HPDE6-E6E7 (cell line): ENCODE data around the gene C5orf58.

ENCODE experiments used
- DNase-seq: peaks from one replicate; pipeline ENCODE4 v3.0.0; 2011; ENCODE audit warnings: missing footprints; ENCODE audit errors: extremely low spot score

The C5orf58 gene

DNA sequence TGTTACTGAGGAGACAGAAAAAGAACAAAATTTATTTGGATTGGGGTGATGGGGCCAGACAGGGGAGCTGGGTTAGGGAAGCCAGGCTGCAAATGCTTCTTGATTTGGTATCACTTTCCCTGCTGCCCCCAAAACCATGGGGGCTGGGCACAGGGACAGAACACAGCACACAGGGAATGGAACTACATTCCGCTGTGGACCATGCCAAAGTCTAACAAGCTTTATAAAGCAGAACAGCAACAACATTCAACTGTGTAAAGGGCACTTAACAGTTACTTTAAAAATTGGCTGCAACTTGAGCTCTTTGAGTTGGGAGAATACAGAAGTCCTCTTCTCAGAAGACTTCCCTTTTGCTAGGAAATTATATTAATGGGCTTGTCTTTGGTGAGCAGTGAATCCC is 23.8 kb downstream of the C5orf58 start:
- DNase-seq, result no peak

DNA sequence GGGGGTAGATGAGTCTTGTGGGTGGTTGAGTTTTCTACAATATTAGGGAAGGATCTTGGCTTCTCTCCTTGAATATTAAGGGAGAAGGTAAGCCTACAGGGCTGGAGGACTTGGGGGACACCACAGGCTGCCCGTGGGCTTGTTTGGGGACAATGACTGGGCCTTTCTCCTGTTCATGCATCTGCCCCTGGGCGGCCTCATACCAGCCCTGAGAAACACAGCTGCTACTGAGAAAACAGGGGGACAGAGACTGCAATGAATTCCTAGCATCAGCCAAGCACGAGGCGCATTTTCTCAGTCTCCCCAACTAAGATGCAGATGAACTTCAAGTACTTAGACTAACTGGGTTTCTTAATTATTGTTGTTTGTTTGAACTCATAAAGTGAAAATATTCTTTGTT is 24.6 kb downstream of the C5orf58 start:
- no peak for DNase-seq

DNA sequence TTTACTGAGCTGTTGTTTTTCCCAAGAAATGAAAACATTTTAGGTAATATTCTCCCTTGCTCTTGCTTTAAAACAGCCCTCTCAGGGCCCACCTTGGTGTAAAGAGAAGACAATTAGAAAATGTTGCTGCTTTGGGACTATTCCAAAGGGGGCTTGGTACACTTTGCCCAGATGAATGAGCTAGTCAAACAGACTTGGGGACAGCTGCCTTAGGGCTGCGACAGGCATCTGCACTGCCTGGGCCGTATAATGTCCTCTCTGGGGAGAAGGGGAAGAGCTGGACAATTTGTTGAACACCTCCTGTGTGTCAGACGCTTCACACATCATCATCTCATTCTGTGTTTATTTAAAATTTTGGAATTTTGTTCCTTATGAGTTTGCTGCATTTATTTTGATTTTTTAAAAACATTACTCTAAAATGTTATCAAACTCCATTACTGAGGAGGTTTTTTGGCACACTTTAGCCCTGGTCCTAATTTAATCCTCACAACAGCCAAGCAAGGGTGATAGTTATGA is 28.8 kb downstream of the C5orf58 start:
- no peak for DNase-seq

DNA sequence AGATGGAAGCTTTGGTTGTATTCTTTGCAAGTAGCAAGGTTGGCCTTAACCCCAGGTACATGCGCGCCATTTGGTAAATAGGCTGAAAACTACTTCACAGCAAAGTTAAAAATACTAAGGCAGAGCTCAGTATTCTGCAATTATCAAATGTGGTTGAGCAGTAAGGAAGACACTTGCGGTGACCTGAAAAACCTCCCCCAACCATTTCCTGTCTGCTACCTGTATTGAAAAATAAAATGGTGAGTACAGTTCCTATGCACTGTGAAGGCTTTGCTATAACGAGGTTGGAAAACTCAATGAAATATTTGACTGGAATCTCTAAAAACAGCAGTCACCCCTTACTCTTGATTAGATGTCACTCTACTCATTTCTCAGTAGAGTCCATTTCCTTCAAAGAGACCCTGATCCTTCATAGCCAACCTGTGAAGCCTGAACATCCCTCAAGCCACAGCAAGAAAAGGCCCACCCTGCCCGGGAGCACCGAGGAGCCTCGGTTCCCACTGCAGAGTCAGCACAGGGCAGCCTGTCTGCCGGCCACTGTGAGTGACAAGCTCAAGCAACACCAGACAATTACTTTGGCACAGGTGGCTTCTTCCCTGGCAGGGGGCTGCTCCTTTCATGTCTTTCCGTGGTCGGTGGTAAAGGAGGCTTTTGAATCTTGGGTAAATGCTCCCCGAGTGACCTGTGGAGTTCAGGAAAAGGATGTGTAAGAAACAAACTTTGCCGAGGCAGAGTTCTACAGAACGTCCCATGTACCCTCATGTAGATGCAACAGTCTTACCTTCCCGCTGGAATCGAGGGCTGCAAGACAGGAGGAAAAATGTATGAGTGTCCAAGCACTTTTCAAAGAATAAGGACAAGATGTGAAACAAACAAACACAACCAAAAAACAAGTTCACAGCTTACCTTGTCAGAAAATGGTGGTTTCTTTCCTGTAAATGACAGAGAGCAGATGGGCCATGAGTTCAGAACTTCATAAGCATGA is 29.6 kb downstream of the C5orf58 start:
- DNase-seq, result no peak

DNA sequence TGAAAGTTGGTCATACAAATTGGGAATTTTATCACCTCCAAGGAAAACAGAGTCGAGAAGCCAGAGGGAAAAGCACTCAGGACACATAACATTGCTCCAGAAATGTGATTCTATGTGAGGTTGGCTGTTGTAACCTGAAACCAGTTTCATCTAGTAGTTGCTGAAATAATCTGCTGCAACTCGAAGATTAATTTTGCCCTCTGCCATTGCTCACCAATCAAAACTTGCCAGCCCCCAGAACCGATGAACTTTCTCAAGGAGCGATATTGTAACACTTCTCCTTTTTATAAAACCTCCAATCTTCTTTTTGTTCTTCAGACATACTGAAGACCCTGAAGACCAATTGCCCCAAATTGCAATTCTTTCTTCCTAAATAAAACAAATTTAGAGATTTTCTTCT is 31.1 kb downstream of the C5orf58 start:
- DNase-seq, result no peak

DNA sequence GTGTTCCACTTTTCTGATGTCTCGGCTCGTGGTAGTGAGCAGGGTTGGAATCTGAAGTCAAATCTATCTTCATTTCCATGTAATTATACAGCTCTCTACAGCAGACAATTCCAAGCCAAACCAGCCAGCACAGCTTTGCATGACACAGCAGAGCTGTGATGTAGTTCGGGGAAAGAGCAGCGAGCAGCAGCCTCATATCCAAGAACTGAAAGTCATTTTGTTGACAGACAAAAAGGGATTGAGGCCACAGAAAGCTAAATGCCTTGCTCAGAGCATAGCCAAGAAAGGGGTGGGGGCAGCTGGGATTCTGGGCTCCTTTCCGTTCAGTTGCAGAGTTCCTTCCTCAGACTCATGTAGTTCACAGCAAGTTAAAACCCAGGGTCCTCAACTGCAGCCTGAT is 32.7 kb downstream of the C5orf58 start:
- no peak for DNase-seq

DNA sequence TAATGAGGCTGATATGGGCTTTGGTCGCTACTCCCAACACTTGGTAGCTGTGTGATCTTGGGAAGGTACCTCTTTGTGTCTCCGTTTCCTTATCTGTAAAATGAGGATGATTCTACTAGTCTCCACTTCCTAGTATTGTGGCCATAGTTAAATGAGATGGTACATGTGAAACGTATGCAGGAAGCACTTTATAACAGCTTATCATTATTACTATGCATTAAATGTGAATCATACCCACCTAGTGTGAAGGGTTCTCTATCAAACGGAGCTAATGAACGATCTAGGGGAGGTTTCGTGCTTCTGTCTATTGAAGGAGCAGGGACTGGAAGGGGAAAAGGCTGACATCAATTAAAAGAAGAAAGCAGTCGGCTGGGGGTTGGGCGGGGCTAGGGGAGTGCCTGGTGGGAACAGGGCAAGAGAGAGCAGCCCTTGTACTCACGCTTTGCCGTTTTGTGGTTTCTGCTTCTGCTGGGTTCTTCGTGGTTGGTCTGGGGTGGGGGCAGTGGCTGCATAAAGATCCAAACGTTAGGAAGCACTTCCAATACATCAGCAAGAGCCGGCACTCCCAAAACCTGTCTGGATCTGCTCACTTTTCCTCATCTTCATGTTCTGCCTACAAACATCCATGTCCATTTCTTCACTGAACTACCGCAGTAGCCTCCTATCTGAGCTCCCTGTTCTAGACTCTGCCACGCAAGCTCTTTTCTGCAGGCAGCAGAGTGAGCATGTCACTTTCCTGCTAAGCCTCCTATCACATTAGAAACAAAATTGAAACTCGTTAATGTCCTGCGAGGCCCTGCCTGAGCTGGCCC is 34.0 kb downstream of the C5orf58 start:
- no peak for DNase-seq

DNA sequence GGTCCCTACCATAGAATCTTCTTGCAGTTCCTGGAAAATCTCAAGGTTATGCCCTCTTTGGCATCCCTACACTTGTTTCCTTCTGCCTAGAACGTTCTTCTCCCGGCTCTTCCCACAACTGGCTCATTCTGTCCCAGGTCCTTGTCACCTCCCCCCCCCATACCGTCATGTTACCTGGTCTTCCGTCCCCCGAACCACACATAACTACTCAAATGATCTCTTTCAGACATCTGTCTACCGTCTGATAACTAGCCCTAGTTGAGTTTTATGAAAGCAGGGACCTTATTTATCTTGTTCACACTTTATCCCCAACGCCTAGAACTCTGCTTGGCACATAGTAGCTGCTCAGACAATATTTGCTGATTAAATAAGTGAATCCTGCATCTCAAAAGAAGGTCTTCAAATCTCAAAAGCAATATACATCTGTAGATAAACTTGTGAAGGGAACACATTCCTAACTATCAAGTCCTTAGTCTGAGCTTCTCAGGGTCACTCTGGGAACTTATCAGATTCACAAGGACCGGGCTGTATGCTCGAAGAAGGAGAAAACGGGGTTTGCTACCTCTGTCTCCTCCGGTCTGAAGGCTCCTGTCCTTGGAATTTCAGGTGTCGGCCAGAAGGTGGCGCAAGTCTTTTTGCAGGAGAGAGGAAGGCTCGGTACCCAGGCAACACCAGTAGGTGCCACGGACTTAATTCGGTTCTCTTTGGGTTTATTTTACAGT is 34.8 kb downstream of the C5orf58 start:
- peak; percentile 60 for DNase-seq

DNA sequence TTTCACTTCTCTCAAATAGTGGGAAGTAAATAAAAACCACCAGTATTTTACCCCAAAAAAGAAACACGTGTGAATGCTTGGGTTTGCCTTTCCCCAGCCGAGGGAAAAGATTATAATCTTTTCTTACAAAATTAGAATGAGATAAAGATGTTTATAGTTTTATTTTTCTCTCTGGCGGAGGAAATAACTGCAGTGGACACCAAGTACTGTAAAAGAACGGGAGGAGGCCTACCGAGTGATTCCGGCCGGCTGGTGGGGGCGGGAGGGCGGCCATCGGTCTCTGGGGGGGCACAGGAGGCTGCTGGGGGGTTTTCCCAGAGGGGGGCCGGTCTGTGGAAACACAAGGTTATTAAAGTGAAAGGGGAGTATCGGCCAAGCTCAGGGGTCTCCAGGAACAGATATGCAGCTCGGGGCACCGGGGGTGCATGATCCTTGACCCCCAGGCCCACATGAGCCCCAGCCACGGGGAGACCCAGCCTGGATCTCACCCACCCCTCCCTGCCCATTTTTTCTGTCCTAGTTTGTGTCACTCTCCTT is 35.4 kb downstream of the C5orf58 start:
- DNase-seq, result no peak

DNA sequence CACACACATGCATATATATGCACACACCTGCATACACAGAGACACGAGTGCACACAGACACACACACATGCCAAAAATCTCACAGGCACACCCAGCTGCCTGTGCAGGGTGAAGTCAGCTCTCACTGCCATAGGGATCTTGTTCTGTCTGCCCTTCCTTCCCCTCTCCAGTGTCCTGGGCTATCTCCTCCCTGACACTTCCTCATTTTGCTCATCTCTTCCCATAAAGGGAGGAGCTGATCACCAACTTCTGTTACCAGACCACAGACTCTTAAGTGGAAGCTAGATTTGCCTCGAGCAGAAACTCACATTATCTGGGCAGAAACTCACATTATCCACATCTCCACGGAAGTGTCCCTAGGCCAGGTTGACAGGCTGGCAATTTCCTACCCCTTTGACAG is 36.1 kb downstream of the C5orf58 start:
- no peak for DNase-seq

DNA sequence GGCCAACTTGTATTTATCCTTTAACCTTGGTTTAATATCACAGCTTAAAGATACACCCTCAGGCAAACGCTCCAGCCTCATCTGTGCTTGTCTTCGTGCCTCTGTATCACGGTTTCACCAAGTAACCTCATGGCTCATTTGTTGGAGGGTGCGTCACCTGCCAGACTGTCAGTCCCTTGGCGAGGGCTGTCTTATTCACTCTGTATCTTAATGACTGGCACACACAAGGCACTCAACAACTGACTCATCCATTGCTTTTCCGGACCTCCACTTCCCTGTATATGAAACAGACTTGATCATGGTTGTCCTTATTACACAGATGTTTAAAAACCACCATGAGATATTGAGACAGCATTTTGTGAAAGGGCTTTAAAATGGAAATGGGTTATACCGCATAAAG is 36.8 kb downstream of the C5orf58 start:
- DNase-seq, result no peak

DNA sequence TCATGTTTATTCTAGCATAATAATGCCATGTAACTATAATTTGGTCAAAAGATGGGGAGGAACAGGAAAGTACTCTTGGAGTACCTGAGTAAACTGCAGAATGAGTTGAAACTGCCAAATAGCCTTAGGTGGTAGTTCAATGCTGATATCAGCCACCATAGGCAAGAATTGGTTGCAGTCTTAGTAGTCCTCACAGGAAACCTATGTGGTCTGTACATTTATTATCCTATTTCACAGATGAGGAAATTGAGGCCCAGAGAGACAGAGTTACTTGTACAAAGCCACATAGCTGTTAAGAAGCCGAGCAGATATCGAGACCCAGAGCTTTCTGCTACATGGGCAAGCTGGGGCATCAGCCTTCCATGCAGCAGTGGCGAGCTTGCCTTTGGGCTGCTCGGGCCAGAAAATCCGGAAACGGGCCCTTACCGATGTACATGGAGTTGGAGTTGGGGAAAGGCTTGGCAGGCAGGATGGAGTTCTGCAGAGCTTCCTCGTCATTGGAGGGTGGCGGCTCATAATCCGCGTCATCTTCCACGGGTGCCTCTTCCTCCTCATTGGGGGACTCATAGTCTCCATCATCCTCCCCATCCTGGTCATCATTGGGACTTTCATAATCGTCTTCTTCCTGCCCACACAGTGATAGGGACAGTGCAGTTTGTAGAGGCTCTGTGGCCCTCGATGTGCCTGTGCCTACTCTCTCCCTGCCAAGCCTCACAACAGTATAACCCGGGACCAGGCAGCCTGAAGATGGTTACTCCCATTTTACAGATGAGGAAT is 37.7 kb downstream of the C5orf58 start:
- DNase-seq, result no peak

DNA sequence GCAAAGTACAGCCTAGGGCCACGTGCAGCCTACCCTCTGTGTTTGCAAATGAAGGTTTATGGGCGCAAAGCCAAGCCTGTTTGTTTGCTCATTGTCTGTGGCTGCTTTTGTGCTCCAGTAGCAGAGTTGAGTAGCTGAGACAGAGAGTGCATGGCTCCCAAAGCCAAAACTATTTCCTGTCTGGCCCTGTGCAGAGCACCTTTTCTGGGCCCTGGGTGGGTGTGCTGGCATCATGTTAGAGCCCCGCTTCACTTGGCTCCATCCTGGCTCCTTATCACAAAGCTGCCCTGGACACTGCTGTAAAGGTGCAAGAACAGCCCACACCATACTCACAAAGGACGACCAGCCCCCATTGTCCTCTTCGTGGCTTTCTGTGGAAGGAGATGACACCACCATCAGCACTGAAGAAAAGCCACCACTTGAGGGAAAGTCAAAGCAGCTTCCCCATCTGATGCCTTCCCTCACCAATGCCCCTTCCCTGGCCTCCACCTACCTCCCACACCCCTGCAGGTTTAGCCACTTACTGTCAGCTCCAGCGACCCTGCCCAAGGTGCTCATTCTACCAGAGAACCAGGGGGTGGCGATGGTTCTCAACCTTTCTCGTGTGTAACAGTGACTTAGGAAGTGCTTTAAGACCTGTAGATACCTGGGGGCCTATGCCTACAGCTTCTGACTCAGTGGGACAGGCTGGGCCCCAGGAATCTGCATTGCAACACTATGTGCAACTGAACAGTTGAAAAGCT is 41.4 kb downstream of the C5orf58 start:
- DNase-seq, result no peak

DNA sequence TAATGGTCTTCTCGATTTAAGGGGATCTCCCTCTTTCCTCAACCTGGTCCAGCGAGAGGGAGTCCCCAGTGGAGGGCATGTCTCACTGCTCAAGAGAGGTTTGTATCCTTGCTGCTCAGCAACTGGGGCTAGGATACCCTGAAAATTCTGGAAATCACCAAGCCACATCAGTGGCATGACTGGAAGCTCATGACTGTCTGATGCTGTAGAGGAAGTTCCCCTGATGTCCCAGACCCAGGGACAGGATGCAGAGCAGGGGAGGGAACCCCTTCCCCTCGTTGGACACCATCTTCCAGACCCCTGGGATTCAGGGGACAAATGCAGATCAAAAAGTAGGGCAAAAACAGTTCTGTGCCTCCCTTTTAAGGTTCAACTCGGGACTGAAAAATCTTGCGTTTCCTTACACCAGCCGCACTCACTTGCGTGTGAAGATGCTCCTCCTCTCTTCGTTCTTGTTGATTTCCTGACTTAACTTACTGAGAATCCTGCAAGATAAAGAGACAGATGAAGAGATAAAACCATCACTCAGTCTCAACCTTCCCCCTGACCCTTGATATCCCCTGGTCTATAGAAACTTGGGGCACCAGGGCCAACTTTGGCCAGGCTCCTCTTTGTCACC is 42.7 kb downstream of the C5orf58 start:
- DNase-seq, result no peak

DNA sequence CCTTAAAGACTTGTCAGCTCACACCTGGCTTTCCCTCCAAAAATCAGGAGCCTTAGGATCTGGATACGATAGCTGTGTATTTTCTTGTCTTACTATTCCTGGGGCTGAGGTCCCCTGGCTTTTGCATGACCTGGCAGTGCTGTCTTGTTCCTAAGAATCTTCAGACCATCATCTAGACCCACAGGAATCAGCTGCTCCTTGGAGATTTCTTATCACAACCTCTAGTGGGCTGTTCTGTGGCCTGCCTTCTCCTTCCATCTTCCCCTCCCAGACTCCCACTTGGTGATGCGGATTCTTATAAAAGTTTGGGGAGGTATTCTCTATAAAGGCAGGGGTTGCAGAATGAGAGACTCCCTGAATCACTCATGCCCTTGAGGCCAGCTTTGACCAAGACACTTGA is 43.4 kb downstream of the C5orf58 start:
- no peak for DNase-seq

DNA sequence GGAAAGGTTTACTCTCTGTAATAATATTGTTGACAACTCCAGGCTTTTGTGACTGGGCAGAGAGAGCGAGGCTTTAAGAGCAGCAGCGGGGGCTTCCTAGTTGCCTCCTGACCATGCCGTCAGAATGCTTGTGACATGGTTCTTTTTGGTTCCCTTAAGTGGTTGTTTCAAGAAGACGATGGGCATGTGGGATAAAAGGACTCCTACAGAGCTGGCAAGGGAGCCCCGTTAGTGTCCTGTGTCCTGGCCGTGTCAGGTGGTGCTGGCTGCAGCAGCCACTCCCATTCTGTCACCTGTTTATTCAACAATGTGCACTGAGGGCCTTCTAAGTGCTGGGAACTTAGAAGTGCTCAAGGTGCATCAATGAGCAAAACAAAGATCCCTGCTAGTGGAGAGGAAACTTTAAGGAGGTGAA is 45.1 kb downstream of the C5orf58 start:
- no peak for DNase-seq

DNA sequence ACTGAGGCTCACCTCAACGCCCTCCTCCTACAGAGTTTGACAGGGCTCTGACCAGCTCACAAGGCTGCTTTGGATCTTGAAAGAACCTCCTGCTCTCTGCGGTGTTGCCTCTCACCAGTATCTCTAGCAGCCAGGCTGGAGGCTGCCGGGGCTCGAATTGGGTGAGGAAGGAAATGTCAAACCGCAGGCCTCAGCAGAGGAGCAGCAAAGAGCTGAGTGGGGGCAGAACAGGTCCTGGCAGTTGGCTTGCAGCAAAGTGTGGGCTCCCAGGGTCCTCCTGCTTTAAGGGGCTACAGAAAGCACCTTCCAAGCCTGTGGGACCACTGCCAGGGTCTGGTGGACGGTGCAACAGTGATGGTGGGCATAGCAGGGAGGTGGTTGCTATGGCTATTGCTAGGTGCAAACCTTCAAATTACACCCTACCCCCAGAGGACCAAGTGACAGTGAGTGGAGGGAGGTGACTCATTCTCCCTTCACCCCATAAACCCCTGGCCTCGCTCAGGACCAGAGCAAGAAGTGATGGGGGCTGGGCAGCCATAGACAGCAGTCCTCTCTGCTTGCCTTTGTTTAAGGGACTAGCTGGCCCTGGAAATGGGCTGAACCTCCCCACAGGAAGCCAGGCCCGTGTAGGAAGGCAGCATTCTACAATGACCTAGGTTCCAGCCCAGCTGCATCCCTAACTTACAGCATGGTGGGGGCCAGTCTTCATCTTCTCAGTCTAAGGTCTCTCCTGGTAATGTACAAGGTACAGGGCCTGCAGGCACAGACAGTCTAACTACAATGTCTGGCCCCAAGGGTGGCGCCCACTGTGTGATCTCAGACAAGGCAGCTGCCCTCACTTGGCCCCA is 46.0 kb downstream of the C5orf58 start:
- DNase-seq, result no peak

DNA sequence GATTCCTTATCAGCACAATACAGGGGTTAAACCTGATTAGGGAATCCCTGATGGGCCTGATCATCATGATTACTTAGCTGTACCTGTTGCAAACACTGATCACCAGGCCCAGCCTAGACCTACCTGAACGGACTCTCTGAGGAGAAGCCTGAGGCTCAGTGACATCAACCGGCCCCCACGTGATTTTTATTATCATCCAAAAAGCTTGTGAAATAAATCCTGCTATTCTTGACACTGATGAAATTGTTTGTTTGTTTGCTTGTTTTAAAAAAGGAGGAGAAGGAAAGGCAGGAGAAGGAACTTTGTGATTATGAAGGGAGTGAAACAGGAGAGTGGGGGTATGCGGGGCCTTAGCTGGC is 46.7 kb downstream of the C5orf58 start:
- DNase-seq, result no peak

DNA sequence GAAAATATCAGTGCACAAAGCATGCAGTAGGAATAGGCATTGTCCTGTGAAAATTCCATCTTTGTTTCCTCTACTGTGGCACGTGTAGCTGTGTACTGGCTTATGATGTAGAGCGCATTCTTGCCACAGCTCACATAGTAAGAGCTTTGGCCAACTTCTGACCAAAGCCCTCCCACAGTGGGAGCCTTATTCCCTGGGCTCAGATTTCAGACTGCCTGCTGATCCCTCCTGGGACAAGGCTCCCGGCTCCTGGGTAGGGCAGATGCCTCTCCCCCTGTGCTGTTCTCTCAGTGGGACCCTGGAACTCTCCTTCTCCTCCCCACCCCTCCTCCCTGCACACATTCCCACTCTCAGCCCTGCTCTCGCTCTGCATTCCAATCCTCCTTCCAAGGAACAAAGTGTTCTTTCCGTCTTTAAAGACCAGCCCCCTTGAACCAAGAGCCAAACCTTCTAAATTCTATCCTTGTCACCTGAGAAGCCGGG is 47.3 kb downstream of the C5orf58 start:
- no peak for DNase-seq
